Stimulated activated CD8-positive, alpha-beta memory T cell treated with anti-CD3 and anti-CD28 coated beads, Interleukin-15, amount 100 ng/mL, for 48 hours (primary cell): ENCODE data around the gene KPNA3.
"Not testable (repeated sequence)": the region's sequence is repeated elsewhere in the genome, so short reads cannot be mapped to it uniquely, and the experiment has no call there.

Experiments
- DNase-seq, 2 donors: peaks; one replicate each; pipeline ENCODE4 v3.0.0-alpha.2; 2020; ENCODE audit warnings: low read depth in 2 of 2

Gene KPNA3

DNA sequence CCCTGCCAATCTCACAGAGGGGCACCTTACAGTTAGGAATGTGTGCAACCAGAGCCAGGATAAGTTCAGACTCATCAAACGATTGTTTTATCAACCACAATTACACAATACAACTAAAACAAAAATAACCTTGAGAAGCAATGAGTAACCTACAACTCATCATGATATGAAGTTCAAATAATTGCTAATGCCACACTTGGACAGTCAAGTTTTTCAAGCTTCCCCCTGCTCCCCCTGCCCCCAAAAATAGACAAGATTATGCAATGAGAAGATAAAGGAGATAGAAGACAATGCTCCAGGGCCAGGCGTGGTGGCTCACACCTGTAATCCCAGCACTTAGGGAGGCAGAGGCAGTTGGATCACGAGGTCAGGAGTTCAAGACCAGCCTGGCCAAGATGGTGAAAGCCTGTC lies 13.6 kb upstream of the KPNA3 start:
- no peak for DNase-seq

DNA sequence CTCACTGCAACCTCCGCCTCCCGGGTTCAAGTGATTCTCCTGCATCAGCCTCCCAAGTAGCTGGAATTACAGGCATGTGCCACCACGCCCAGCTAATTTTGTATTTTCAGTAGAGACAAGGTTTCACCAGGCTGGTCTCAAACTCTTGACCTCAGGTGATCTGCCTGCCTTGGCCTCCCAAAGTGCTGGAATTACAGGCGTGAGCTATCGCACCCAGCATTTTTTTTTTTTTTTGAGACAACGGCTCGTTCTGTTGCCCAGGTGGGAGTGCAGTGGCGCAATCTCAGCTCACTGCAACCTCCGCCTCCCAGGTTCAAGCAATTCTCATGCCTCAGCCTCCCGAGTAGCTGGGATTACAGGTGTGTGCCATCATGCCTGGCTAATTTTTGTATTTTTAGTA lies 10.6 kb upstream of the KPNA3 start:
- DNase-seq = not testable (repeated sequence)

GRCh38 chr13:49802426-49802825 lies 9.9 kb upstream of the KPNA3 start:
- DNase-seq = no peak

GRCh38 chr13:49791711-49792549 lies 552 bp downstream of the KPNA3 start:
- peak; percentile 26 to 36 for DNase-seq

DNA sequence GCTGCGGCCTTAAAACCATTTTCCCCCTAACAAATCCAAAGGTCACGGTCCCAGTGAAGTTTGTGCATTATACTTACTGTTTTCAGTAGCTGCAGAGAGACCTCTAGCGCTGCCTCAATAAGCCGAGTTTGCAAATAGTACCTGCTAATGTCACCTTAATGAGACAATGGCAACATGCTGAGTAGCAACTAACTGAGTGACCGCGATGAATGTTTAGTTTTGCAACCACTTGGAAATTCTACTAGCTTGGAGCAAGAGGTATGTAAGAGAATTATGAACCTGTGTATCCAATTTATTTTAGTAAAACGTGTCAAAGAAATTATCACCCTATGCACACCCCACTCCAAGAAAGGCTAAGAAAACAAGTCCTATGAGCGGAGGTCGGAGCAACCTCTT lies 1.2 kb downstream of the KPNA3 start:
- DNase-seq = no peak

DNA sequence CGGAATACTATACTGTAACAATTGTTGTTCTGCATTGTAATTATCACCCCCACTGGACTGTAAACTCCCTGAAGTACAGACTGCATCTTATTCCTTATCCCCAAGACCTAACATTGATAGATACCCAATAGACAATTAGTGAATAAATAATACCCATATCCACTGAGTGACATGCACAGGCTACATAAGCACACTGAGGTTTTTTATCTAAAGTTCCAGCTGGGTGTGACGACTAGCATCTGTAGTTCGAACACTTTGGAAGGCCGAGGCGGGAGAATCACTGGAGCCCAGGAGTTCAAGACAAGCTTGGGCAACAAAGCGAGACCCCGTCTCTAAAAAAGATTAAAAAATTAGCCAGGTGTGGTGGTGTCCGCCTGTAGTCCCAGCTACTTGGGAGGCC lies 2.5 kb downstream of the KPNA3 start:
- DNase-seq = no peak

DNA sequence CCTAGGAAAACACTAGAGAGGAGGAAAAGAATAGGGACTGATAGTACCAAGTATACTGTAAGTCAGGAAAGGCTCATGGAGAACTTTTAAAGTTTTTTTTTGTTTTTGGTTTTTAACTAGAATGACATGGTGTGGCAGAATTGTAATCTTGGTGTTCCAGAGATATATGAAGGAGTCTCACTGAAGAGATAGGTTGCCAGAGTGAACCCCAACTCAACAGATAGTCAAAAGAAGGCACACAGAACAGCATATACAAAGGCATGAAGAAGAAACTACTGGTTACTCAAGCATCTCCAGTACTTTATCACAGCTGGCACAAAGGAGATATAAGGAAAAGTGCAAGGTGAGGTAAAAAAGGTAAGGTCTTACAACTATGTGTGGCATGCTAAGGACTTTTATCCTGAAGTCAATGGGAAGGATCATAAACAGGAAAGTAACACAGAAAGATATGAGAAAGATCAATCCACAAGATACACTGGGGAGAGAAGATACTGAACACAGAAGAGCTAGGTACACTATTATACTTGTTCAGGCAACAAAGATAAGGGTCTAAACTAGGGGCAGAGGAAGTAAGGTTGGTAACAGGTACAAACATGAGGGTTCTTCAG lies 6.0 kb downstream of the KPNA3 start:
- no peak for DNase-seq

DNA sequence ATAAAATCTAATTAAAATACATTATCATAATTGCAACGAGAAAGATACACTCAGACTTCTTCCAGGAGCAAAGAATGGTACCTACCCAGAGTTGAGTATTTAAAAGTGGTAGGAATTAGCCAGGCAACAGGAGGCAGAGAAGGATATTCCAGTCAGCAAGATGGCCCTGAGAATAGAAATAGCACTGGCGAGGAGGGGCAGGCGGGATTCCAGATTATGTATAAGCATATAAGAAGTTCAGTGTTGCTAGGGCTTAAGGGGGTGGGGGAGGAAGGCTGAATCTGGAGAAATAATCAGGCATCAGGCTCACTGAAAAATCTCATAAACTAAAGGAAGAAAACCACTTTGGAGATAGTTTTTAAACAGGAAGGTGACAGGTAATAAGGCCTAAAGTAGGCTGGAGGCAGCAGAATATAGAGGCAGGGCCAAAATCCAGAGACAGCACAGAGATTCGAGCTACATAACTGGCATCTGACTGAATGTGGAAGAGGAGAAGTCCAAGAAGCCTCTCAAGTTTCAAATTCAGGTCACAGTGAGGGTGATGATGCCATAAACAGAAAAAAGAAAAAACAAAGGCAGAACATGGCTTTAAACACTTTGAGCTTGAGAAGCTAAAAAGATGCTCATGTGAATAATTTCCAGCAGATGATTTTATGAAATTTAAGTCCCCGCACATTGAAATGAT lies 7.5 kb downstream of the KPNA3 start:
- no peak for DNase-seq

GRCh38 chr13:49783865-49784264 lies 8.6 kb downstream of the KPNA3 start:
- DNase-seq = no peak

GRCh38 chr13:49782784-49783183 lies 9.7 kb downstream of the KPNA3 start:
- no peak for DNase-seq

DNA sequence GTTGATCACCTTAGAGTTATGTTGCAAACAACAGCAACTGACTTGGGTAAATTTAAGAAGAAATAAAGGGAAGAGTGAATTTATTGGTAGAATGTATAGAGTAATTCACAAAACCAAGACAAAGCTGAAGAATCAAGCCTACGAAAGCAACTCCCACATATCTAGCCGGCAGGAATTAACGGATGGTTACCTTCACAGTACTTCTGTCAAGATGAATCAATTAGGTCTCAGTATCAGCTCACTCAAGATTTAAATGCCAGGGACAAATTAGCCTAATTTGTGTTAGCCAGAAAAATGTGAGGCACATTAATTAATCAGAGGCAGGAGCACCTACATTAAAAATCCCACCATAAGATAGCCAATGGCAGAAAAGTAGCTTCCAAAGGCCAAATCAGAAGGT lies 10.7 kb downstream of the KPNA3 start:
- no peak for DNase-seq

- DNase-seq = no peak
Measured at GRCh38 chr13:49779721-49780120, 12.8 kb downstream of the KPNA3 start.

DNA sequence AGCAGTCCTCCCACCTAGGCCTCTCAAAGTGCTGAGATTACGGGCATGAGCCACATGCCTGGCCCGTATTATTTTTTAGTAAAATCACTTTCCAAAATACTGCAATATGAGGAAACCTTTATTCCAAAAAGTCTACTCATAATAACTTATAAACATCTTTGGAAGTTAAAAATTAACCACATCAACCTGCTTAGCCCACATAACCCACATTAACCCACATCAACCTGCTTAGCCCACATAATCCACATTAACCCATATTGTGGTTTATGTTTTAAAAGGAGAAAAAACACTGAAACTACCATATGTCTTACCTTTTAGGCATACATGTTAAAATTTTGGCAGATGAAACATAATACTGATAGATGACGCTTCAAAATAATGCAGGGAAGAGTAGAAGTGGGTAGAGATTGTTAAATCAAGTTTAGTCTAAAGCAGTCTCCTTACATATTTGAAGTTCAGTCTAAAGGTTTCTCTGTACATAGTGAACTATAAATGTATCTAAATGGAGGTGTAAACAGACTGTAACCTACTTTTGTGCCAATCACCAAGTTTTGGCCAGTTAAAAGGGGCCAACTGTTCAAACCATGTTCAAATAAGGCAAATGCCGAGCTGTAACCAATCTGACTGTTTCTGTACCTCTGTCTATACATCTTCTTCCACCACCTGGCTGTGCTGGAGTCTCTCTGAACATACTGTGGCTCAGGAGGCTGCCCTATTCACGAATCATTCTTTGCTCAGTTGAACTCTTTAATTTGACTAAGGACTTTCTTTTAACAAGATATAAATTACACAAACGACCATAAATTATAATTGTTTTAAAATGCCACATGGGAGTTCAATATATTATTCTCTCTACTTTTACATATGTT lies 14.5 kb downstream of the KPNA3 start:
- DNase-seq = no peak

GRCh38 chr13:49776871-49777270 lies 15.6 kb downstream of the KPNA3 start:
- no peak for DNase-seq

DNA sequence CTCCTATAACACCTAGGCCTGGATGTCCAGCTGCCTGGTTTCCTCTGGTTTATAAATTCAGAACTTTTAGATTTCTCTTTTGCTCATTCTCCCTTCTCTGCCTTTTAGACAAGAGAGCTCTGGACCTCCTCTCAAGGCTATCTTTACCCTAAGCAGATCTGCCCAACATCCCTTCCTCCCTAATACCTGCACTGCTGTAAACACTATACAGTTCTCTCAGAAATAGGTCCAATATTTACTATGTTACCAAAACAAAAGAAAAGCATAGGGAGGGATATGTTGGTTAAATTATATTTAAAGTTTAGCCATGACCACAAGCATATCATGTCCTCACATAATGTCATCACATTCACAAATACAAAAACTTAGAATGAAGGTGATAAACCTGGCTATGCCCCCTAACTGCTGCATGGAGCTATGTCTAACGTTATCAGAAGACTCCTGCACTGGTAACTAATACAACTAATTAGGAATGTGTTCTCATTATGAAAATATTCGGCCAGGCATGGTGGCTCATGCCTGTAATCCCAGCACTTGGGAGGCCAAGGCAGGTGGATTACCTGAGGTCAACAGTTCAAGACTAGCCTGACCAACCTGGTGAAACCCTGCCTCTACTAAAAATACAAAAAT lies 18.0 kb downstream of the KPNA3 start:
- no peak for DNase-seq

GRCh38 chr13:49772828-49773227 lies 19.7 kb downstream of the KPNA3 start:
- no peak for DNase-seq

DNA sequence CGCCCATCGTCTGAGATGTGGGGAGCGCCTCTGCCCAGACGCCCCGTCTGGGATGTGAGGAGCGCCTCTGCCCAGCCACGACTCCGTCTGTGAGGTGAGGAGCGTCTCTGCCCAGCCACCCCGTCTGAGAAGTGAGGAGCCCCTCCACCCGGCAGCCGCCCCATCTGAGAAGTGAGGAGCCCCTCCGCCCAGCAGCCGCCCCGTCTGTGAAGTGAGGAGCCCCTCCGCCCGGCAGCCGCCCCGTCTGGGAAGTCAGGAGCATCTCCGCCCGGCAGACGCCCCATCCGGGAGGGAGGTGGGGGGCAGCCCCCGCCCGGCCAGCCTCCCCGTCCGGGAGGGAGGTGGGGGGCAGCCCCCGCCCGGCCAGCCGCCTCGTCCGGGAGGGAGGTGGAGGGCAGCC lies 30.7 kb downstream of the KPNA3 start:
- not testable (repeated sequence) for DNase-seq

GRCh38 chr13:49760558-49760957 lies 31.9 kb downstream of the KPNA3 start:
- peak in 1 of 2 donors; percentile 2 for DNase-seq

GRCh38 chr13:49759503-49759902 lies 33.0 kb downstream of the KPNA3 start:
- no peak for DNase-seq

GRCh38 chr13:49756263-49756662 lies 36.2 kb downstream of the KPNA3 start:
- no peak for DNase-seq

GRCh38 chr13:49754146-49754545 lies 38.3 kb downstream of the KPNA3 start:
- DNase-seq = no peak
